WTC11 (cell line): ENCODE measurements around the gene VTA1. TPM values are rescaled to one million over a fixed set of nuclear protein-coding genes. Genes with fewer than 3 reads are reported as not detected.
"Not testable (repeated sequence)": the region's sequence is repeated elsewhere in the genome, so short reads cannot be mapped to it uniquely, and the experiment has no call there.

ENCODE experiments used
- ATAC-seq: fragments of 200-7000 bp; cut with Tn5 transposase; 2 replicates; pipeline ENCODE4 v1.10.0; 2021; ENCODE audit warnings: mild to moderate bottlenecking, moderate library complexity
- CTCF ChIA-PET: fragments of 300-600 bp; sonication (Branson Sonifier 250); formaldehyde crosslinking; loops from one replicate; lab custom pipeline; 2021; ENCODE audit warnings: antibody characterized with exemption; lab: Charles Lee
- POLR2A ChIA-PET: fragments of 350-600 bp; sonication (Branson Sonifier 250); formaldehyde crosslinking; loops from one replicate; lab custom pipeline; 2021; ENCODE audit warnings: antibody characterized with exemption; lab: Charles Lee
- DNase-seq: peaks from one replicate; pipeline ENCODE4 v3.0.0; 2021; ENCODE audit warnings: low spot score
- H3K27ac Mint-ChIP-seq: 2 replicates; pipeline ENCODE4 v1.8.0; 2021; ENCODE audit warnings: mixed read lengths
- H3K27me3 Mint-ChIP-seq: 2 replicates; pipeline ENCODE4 v1.8.0; 2021; ENCODE audit warnings: low read depth, mild to moderate bottlenecking, moderate library complexity, mixed read lengths
- H3K36me3 Mint-ChIP-seq: 2 replicates; pipeline ENCODE4 v1.8.0; 2021; ENCODE audit warnings: mixed read lengths
- H3K4me1 Mint-ChIP-seq: 2 replicates; pipeline ENCODE4 v1.8.0; 2022; ENCODE audit warnings: mixed read lengths
- H3K4me3 Mint-ChIP-seq: 2 replicates; pipeline ENCODE4 v1.8.0; 2021; ENCODE audit warnings: mild to moderate bottlenecking, moderate library complexity, mixed read lengths
- H3K9me3 Mint-ChIP-seq: 2 replicates; pipeline ENCODE4 v1.8.0; 2021; ENCODE audit warnings: mixed read lengths
- CTCF ChIP-seq: fragments of 200-600 bp; IDR thresholded peaks from 2 replicates; pipeline ENCODE4 v1.8.0; 2022; ENCODE audit warnings: antibody characterized with exemption
- E2F1 ChIP-seq: sonication (generic); formaldehyde crosslinking; IDR thresholded peaks from 2 replicates; pipeline ENCODE4 v1.8.0; 2022; ENCODE audit warnings: mild to moderate bottlenecking, missing genetic modification reagents
- E2F5 ChIP-seq: sonication (generic); formaldehyde crosslinking; IDR thresholded peaks from 2 replicates; pipeline ENCODE4 v1.8.1; 2022; ENCODE audit warnings: mild to moderate bottlenecking, moderate library complexity, missing genetic modification reagents
- IRF2 ChIP-seq: sonication (generic); formaldehyde crosslinking; IDR thresholded peaks from 2 replicates; pipeline ENCODE4 v1.8.0; 2022; ENCODE audit warnings: low read depth, missing genetic modification reagents, borderline replicate concordance
- PREB ChIP-seq: sonication (generic); formaldehyde crosslinking; IDR thresholded peaks from 2 replicates; pipeline ENCODE4 v1.8.1; 2022; ENCODE audit warnings: mild to moderate bottlenecking, missing genetic modification reagents, moderate library complexity, borderline replicate concordance
- SP1 ChIP-seq: sonication (generic); formaldehyde crosslinking; conservative IDR thresholded peaks from 2 replicates; pipeline ENCODE4 v1.8.1; 2022; ENCODE audit warnings: missing genetic modification reagents
- TCF7 ChIP-seq: sonication (generic); formaldehyde crosslinking; IDR thresholded peaks from 2 replicates; pipeline ENCODE4 v1.8.0; 2022; ENCODE audit warnings: mild to moderate bottlenecking, low read depth, missing genetic modification reagents, moderate library complexity
- ZBTB43 ChIP-seq: sonication (generic); formaldehyde crosslinking; IDR thresholded peaks from 2 replicates; pipeline ENCODE4 v1.8.1; 2023; ENCODE audit warnings: mild to moderate bottlenecking, missing genetic modification reagents
- ZNF423 ChIP-seq: fragments of 250-450 bp; sonication (Bioruptor Pico); IDR thresholded peaks from 2 replicates; pipeline ENCODE4 v2.1.2; 2022; ENCODE audit warnings: mild to moderate bottlenecking, moderate library complexity
- total RNA-seq: library from RNA; stranded (reverse); gene quantifications from 3 replicates; pipeline ENCODE4 v1.2.3, GENCODE V29; 2021

VTA1 gene
- total RNA-seq, 1 experiment from 2014 or later = 55.4 TPM

- ATAC-seq (peak; percentile 93), DNase-seq (no peak)
- peak overlapping the region; percentile 97 for H3K27ac Mint-ChIP-seq
- no peaks in the 10 kb centered on the region for H3K9me3 Mint-ChIP-seq
- H3K36me3 Mint-ChIP-seq = no peaks in the 10 kb centered on the region
- POLR2A ChIA-PET = no interaction called here
- CTCF ChIA-PET = interaction anchor here (0.8 to 2.5 kb wide), 17 partner anchors 9 to 319 kb away, joined by 3 to 34 read pairs (median 4); partner anchors contain the start of genes NMBR and VTA1
- TF ChIP-seq CTCF (peak; percentile 41; the same call in 1 of the 2 replicates), PREB (no peak), SP1 (CRISPR knock-in tag) (0 out of 2 replicates have a peak, but pooled peaks have one; percentile 18)
- H3K4me1 Mint-ChIP-seq = peaks cover 44% of the 10 kb centered on the region
- peak overlapping the region; percentile 52 for H3K4me3 Mint-ChIP-seq
- H3K27me3 Mint-ChIP-seq = no peaks in the 10 kb centered on the region
These were observed 9.1 kb downstream of the VTA1 start for GRCh38 chr6:142155895-142156757.

GRCh38 chr6:142156758-142157068 lies 9.7 kb downstream of the VTA1 start:
- H3K27me3 Mint-ChIP-seq, DNase-seq, POLR2A ChIA-PET, ATAC-seq, H3K36me3 Mint-ChIP-seq, H3K4me3 Mint-ChIP-seq, H3K9me3 Mint-ChIP-seq: not testable (repeated sequence)
- CTCF ChIA-PET = interaction anchor here (1.0 to 2.5 kb wide), 14 partner anchors 8 to 318 kb away, joined by 3 to 34 read pairs (median 7); partner anchors contain the start of genes NMBR and VTA1
- TF ChIP-seq CTCF = peak; percentile 22; the same call in 1 of the 2 replicates
- peaks cover 44% of the 10 kb centered on the region for H3K4me1 Mint-ChIP-seq
- H3K27ac Mint-ChIP-seq = peak overlapping the region; percentile 97; the same call in 1 of the 2 replicates

GRCh38 chr6:142162780-142163179 lies 15.7 kb downstream of the VTA1 start:
- ChIA-PET CTCF (no interaction called here), POLR2A (no interaction called here)
- H3K4me3 Mint-ChIP-seq = no peak overlapping the region
- H3K36me3 Mint-ChIP-seq = peaks cover 7% of the 10 kb centered on the region; the same call in 1 of the 2 replicates
- no peak for TF ChIP-seq ZNF423
- no peak for TF ChIP-seq E2F5 (CRISPR knock-in tag)
- no peak for TF ChIP-seq ZBTB43
- TF ChIP-seq E2F1 (CRISPR knock-in tag) = no peak
- no peak for TF ChIP-seq TCF7 (CRISPR knock-in tag)
- TF ChIP-seq IRF2 (CRISPR knock-in tag) = no peak
- TF ChIP-seq CTCF = no peak
- H3K4me1 Mint-ChIP-seq = peaks cover 17% of the 10 kb centered on the region
- no peak for ATAC-seq
- DNase-seq = no peak
- no peak overlapping the region for H3K27ac Mint-ChIP-seq
- H3K27me3 Mint-ChIP-seq = no peaks in the 10 kb centered on the region
- H3K9me3 Mint-ChIP-seq = no peaks in the 10 kb centered on the region
